8988T (cell line): ENCODE results near the gene KIRREL3.

ENCODE experiments used
- DNase-seq: peaks from one replicate; pipeline ENCODE4 v3.0.0; 2011

Gene KIRREL3

GRCh38 chr11:126901783-126902182, 98.8 kb downstream of the KIRREL3 start:
- DNase-seq, result no peak

GRCh38 chr11:126899961-126900748, 100.4 kb downstream of the KIRREL3 start:
- DNase-seq, result no peak

- DNase-seq, result no peak
Measured at GRCh38 chr11:126898802-126899201, 101.8 kb downstream of the KIRREL3 start.

GRCh38 chr11:126897430-126897829, 103.1 kb downstream of the KIRREL3 start:
- DNase-seq, result no peak

GRCh38 chr11:126896025-126896424, 104.5 kb downstream of the KIRREL3 start:
- no peak for DNase-seq

- DNase-seq, result no peak
Measured at GRCh38 chr11:126893796-126894195, 106.8 kb downstream of the KIRREL3 start.

- no peak for DNase-seq
Measured at GRCh38 chr11:126892756-126893155, 107.8 kb downstream of the KIRREL3 start.

- DNase-seq, result no peak
Measured at GRCh38 chr11:126891556-126892217, 108.9 kb downstream of the KIRREL3 start.

GRCh38 chr11:126890561-126890960, 110.0 kb downstream of the KIRREL3 start:
- no peak for DNase-seq

- DNase-seq, result no peak
Measured at GRCh38 chr11:126888115-126888712, 112.4 kb downstream of the KIRREL3 start.

GRCh38 chr11:126886636-126887035, 113.9 kb downstream of the KIRREL3 start:
- no peak for DNase-seq

- DNase-seq, result no peak
Measured at GRCh38 chr11:126886085-126886484, 114.5 kb downstream of the KIRREL3 start.

GRCh38 chr11:126884594-126884993, 116.0 kb downstream of the KIRREL3 start:
- no peak for DNase-seq

- no peak for DNase-seq
Measured at GRCh38 chr11:126884192-126884591, 116.4 kb downstream of the KIRREL3 start.

GRCh38 chr11:126880872-126881271, 119.7 kb downstream of the KIRREL3 start:
- no peak for DNase-seq

GRCh38 chr11:126879516-126879915, 121.1 kb downstream of the KIRREL3 start:
- DNase-seq, result no peak

GRCh38 chr11:126878913-126879482, 121.6 kb downstream of the KIRREL3 start:
- no peak for DNase-seq

- DNase-seq, result no peak
Measured at GRCh38 chr11:126874831-126875230, 125.7 kb downstream of the KIRREL3 start.

GRCh38 chr11:126874276-126874675, 126.3 kb downstream of the KIRREL3 start:
- DNase-seq, result no peak

GRCh38 chr11:126871792-126872191, 128.8 kb downstream of the KIRREL3 start:
- no peak for DNase-seq

GRCh38 chr11:126870021-126870420, 130.5 kb downstream of the KIRREL3 start:
- DNase-seq, result no peak

- no peak for DNase-seq
Measured at GRCh38 chr11:126868741-126869140, 131.8 kb downstream of the KIRREL3 start.

GRCh38 chr11:126864934-126865333, 135.6 kb downstream of the KIRREL3 start:
- DNase-seq, result no peak
